ENCODE measurements around the gene ERMARD.

ERMARD gene

DNA sequence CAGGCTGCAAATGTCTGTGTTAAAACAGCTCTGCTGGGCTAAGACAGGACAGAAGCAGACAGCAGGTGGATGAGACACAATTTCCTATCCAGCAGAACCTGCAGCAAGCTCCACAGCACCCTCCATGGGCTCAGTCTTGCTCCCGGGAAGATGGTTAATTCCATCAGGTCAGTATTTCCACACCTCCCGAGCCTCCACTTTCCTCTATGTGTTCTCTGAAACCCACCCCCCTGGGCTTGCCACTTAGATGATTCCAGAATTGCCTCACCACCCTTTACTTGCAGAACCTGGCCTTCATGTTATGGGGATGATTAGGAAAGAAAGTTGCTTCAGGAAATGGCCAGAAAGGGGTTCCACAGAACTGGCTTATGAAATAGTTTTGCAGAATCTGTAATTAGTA, 43.8 kb downstream of the ERMARD start:
- TF ChIP-seq, protein P1, sequence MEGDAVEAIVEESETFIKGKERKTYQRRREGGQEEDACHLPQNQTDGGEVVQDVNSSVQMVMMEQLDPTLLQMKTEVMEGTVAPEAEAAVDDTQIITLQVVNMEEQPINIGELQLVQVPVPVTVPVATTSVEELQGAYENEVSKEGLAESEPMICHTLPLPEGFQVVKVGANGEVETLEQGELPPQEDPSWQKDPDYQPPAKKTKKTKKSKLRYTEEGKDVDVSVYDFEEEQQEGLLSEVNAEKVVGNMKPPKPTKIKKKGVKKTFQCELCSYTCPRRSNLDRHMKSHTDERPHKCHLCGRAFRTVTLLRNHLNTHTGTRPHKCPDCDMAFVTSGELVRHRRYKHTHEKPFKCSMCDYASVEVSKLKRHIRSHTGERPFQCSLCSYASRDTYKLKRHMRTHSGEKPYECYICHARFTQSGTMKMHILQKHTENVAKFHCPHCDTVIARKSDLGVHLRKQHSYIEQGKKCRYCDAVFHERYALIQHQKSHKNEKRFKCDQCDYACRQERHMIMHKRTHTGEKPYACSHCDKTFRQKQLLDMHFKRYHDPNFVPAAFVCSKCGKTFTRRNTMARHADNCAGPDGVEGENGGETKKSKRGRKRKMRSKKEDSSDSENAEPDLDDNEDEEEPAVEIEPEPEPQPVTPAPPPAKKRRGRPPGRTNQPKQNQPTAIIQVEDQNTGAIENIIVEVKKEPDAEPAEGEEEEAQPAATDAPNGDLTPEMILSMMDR (IDR thresholded peaks at IDR 0.05; ENCODE audit: insufficient read depth, missing control alignments): no peak
- no peak for DNase-seq (ENCODE audit: insufficient read length, low spot score)
- no peak for FAIRE-seq

DNA sequence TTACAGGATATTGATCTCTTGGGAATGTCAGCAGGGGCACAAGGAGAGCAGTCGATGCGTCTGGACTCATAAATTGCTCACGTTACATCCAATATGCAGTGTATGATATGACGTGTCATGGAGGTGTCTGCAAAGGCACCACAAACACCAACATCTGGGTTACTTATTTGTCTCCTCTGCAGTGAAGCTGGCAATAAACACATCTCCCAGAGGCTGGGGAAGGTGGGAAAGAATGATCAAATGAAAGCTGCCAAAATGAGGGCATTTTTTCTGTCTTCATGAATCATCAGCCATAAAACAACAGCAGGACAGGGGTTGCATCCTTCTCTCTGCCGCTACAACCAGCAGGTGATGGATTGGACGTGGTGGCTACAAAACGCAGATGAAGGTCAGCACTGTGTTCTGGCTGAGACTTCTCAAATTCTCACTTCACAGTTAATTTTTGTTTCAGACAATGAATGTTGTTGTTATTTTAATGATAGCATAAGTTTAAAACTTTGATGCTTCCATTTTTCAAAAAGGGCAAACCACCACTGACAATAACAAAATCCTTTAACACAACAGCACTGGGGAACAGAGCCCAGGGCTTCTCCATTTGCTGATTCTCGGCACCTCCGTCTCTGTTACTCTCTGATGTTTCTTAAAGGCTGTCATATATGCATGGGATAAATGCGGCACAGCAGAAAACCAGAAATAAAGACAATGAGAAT, 47.5 kb downstream of the ERMARD start:
- DNase-seq (ENCODE audit: insufficient read length, low spot score): no peak
- TF ChIP-seq, protein P1 (IDR thresholded peaks at IDR 0.05; ENCODE audit: insufficient read depth, missing control alignments): no peak
- FAIRE-seq: no peak

DNA sequence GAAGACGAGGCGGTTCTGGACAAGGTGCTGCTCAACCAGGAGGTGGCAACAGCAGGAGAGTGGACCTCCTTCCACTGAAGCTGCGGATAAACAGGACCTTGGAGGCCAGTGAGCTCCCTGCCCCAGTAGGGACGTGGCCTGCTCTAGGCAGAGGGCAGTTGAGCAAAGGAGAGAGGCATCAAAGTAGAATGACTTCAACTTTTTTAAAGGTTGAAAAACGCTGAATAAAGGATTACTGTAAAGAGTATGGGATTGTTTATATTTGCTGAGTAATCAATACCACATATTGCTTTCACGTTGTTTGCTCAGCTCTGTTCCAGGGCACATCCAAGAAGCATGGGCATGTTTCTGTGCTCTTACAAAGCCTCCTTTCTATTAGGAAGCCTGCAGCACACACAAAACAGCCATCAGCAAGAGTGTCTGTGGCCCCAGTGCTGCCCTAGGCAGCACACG, 48.1 kb downstream of the ERMARD start:
- no peak for FAIRE-seq
- TF ChIP-seq, protein P1 (IDR thresholded peaks at IDR 0.05; ENCODE audit: insufficient read depth, missing control alignments): no peak
- no peak for DNase-seq (ENCODE audit: insufficient read length, low spot score)

DNA sequence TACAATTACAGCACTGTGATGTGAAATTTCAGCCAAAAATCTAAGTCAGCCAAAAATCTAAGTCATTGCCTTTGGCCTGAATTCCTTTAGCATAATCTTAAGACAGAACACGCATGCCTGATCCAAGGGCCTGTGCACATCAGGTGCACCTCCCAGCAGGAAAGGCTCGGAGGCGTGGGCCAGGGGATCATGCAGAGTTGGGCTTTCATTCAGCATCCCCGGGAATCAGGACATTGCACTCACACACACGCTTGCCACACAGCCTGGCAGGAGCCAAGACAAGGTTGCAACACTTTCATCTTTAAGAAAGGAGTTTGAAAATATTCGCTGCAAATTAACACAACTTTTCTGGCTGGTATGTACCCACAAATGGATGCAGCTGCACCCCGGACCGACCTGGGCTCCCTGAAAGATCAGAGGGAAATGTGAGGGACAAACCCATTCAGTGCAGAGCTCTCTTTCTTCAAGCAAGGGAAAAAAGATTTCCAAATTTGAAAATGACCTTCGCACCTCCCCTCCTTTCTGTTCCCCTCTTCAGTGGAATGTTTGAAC, 48.8 kb downstream of the ERMARD start:
- DNase-seq (ENCODE audit: insufficient read length, low spot score): no peak
- TF ChIP-seq, protein P1 (IDR thresholded peaks at IDR 0.05; ENCODE audit: insufficient read depth, missing control alignments): no peak

DNA sequence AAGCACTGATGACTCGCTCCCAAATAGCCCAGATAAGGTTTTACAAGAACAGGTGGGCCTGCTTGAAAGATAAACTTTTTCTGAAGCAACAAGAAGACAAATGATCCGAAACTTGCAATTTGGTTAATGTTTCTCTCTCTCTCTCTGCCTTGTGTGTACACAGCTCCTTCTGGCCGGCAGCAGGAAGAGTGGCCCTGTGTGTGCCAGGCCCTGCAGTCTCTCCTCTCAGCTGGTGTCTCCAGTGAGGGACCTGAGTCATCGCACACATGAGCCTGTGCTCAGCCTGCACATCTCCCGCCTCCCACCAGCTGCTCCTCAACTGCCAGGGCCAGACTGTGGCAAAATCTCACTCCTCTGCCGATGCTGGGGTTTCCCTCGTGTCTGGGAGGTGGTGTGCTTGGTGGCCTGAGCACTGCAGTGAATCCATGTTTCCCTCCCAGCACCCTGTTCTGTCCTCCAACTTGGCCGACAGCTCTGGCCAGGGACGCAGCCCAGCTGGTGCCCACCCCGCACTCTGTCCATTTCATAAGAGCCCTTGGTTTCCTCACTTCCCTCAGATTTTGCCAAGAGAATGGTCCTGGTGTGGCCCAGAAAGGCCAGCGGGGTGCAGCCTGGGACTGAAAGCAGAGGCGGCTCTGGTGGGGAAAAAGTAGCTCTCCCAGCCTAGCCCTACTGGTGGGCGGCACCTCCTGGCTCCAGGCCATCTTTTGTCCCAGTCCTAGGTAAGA, 49.4 kb downstream of the ERMARD start:
- DNase-seq (ENCODE audit: insufficient read length, low spot score) (no peak), FAIRE-seq (no peak)
- TF ChIP-seq, protein P1 (IDR thresholded peaks at IDR 0.05; ENCODE audit: insufficient read depth, missing control alignments): no peak

More for the DNA sequence above, 48.8 kb downstream of the ERMARD start:
- FAIRE-seq: no peak

DNA sequence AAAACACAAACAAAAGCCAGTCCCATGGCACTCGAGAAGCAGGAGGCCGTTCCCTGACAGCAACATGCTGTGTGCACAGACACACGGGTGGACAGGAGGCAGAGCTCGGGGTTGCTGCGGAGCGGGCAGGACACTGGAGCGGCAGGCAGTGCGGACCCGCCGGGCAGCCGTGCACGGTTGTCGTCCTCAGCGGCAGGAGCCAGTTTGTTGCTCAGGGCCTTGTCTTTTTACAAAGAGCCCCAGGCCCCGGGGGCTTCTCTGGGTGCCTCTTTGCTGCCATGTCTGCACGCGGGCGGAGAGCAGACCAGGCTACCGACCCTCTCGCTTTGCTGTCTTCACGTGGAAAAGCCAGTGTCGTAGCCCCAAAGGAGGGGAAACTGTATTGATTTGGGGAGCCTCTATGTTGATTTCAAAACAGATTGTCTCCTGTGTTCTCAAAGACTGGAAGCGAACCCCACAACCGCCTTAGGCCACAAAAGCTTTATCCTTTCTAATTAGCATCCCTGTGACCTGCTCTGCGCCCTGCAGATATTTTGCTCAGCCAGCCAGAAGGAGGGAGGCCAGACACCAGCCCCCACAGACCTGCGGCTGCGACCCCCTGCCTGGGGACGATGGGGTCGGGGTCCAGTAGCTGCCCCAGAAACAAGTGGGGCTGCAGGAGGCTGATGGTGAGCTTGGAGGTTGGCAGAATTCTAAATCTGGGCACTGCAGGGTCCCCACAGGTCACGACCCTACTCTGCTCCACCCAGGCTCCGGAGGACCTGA, 50.2 kb downstream of the ERMARD start:
- no peak for DNase-seq (ENCODE audit: insufficient read length, low spot score)
- TF ChIP-seq, protein P1 (IDR thresholded peaks at IDR 0.05; ENCODE audit: insufficient read depth, missing control alignments): no peak
- no peak for FAIRE-seq

Data from D721Med (cell line).